K562 (cell line): ENCODE results near the gene TENM3. TPM values are rescaled to one million over a fixed set of nuclear protein-coding genes. Genes with fewer than 3 reads are reported as not detected.

ENCODE experiments used
- ATAC-seq: fragments of 200-7000 bp; cut with Tn5 transposase; 3 replicates; pipeline ENCODE4 v1.9.1; 2020; ENCODE audit warnings: moderate library complexity
- BruUV-seq: library from RNA; stranded (reverse); fragments of 400-500 nt; replicated peaks from 2 replicates; lab custom pipeline; 2021; lab: Mats Ljungman, UMichigan
- CTCF ChIA-PET: fragments of 300-600 bp; formaldehyde crosslinking; extraction: SDS; loops from one replicate; lab custom pipeline; 2021; ENCODE audit warnings: low intra/inter-chr PET ratio; lab: Yijun Ruan, JAX
- POLR2A ChIA-PET: fragments of 300-600, 350-650 bp; sonication (Branson Sonifier 250); formaldehyde crosslinking; extraction: SDS; loops from one replicate; lab custom pipeline; 2021; ENCODE audit warnings: antibody characterized with exemption, inconsistent platforms; lab: Yijun Ruan, JAX
- DNase-seq, 4 experiments: peaks; one replicate each; pipeline versions ENCODE4 v3.0.0 to v3.0.0-alpha.2; 2011 to 2018; ENCODE audit warnings: low spot score in 3 of 4, mixed read lengths in 3 of 4; ENCODE audit errors: extremely low read depth in 1 of 4
- FAIRE-seq: peaks from 2 replicates; lab custom pipeline; 2011; peaks lifted over from hg19 to GRCh38; lab: Jason Lieb, UNC
- H2AFZ ChIP-seq: 2 replicates; pipeline ENCODE4 v1.6.0; 2011; ENCODE audit warnings: low read depth, low read length, control low read depth, inconsistent platforms
- H3K27ac ChIP-seq: fragments of 200-600 bp; 3 replicates; pipeline ENCODE4 v1.8.0; 2011; ENCODE audit warnings: low read depth, mild to moderate bottlenecking, control low read depth, inconsistent platforms, low read length, moderate library complexity, mixed read lengths; ENCODE audit errors: extremely low read depth
- H3K27me3 ChIP-seq, 2 experiments: fragments of 300-600 bp in 1 of 2; 2 replicates in 1 of 2; 3 replicates in 1 of 2; pipeline versions ENCODE4 v1.6.0 to v1.8.0; 2011; ENCODE audit warnings: inconsistent platforms in 2 of 2, low read length in 2 of 2, mild to moderate bottlenecking in 1 of 2, mixed read lengths in 1 of 2, moderate library complexity in 1 of 2; ENCODE audit not compliant: control insufficient read depth in 2 of 2, insufficient read depth in 2 of 2
- H3K36me3 ChIP-seq: fragments of 300-600 bp; 3 replicates; pipeline ENCODE4 v1.8.0; 2011; ENCODE audit warnings: mild to moderate bottlenecking, low read length, inconsistent platforms; ENCODE audit not compliant: control insufficient read depth, insufficient read depth
- H3K4me1 ChIP-seq, 2 experiments: fragments of 200-600 bp in 1 of 2; replicated peaks in 1 of 2; 2 replicates in 1 of 2; 3 replicates in 1 of 2; pipeline versions ENCODE4 v1.5.1 to v1.8.0; 2011; ENCODE audit warnings: inconsistent platforms in 2 of 2, low read length in 2 of 2, mild to moderate bottlenecking in 1 of 2, mixed read lengths in 1 of 2, moderate library complexity in 1 of 2; ENCODE audit not compliant: control insufficient read depth in 2 of 2, insufficient read depth in 2 of 2
- H3K4me2 ChIP-seq: 2 replicates; pipeline ENCODE4 v1.6.1; 2011; ENCODE audit warnings: low read length, control low read depth, inconsistent platforms, mixed read lengths; ENCODE audit not compliant: insufficient read depth
- H3K4me3 ChIP-seq: fragments of 200-600 bp; sonication (generic), shearing (Covaris generic); 2 replicates; pipeline ENCODE4 v1.5.1; 2016; ENCODE audit warnings: control low read depth, inconsistent platforms
- H3K79me2 ChIP-seq: fragments of 200-600 bp; 3 replicates; pipeline ENCODE4 v1.8.0; 2011; ENCODE audit warnings: low read length, inconsistent platforms; ENCODE audit not compliant: control insufficient read depth, insufficient read depth
- H3K9ac ChIP-seq, 2 experiments: 2 replicates each; pipeline versions ENCODE4 v1.6.0 to v1.6.1; 2011; ENCODE audit warnings: low read depth in 2 of 2, low read length in 2 of 2, control low read depth in 1 of 2, inconsistent platforms in 1 of 2, mild to moderate bottlenecking in 1 of 2, mixed read lengths in 1 of 2; ENCODE audit not compliant: insufficient read depth in 1 of 2
- H3K9me1 ChIP-seq: one replicate; pipeline ENCODE4 v1.6.0; 2011; ENCODE audit warnings: inconsistent platforms, mild to moderate bottlenecking, low read length, moderate library complexity; ENCODE audit not compliant: control insufficient read depth, insufficient read depth
- H3K9me3 ChIP-seq: replicated peaks from 2 replicates; pipeline ENCODE4 v1.5.1; 2011; ENCODE audit warnings: low read depth, low read length, inconsistent platforms; ENCODE audit not compliant: control insufficient read depth, insufficient read depth
- H4K20me1 ChIP-seq: replicated peaks from 2 replicates; pipeline ENCODE4 v1.6.1; 2011; ENCODE audit warnings: low read length, inconsistent platforms, mixed read lengths; ENCODE audit not compliant: control insufficient read depth, insufficient read depth
- HLTF ChIP-seq: fragments of 450-650 bp; IDR thresholded peaks from 2 replicates; pipeline ENCODE4 v1.6.1; 2016
- WGBS: fragments of 100-300 bp; shearing (Covaris generic); methylation state at CpG from one replicate; pipeline ENCODE4 v1.1.6; 2016; ENCODE audit warnings: low coverage, mixed read lengths; ENCODE audit not compliant: insufficient coverage; ENCODE audit errors: missing lambda C conversion rate; 5-methylcytosine and 5-hydroxymethylcytosine counted together
- in situ Hi-C: fragments of 300-500 bp; cut with MboI; formaldehyde crosslinking; loops from 4 replicates; pipeline ENCODE4 v1.15.0; 2018; ENCODE audit warnings: inconsistent platforms, mixed read lengths
- intact Hi-C: fragments of 100-400 bp; cut with micrococcal nuclease; formaldehyde crosslinking; loops from 2 replicates; pipeline ENCODE4 v1.14.2; 2022
- polyA plus RNA-seq, 8 experiments: library from polyadenylated mRNA; depleted of rRNA in 4 of 8; stranded (reverse) in 5 of 8; unstranded in 3 of 8; fragments of >200 nt; fragmentation: Nextera tagmentation in 2 of 8; fragmentation: Illumina TruSeq in 1 of 8; extraction: Ambion mirVana in 2 of 8; extraction: Trizol in 1 of 8; gene quantifications; 2 replicates each; pipeline versions ENCODE4 v1.2.1 to v1.2.3, GENCODE V29; 2011 to 2014; ENCODE audit warnings: inconsistent platforms in 1 of 8, missing spikeins in 1 of 8
- total RNA-seq, 7 experiments: library from RNA; depleted of rRNA in 6 of 7; stranded (reverse); fragments of >200 nt in 6 of 7; fragmentation: Illumina TruSeq in 2 of 7; extraction: Trizol in 2 of 7; gene quantifications; 2 replicates each; pipeline versions ENCODE4 v1.2.1 to v1.2.3, GENCODE V29; 2011 to 2021; ENCODE audit warnings: low replicate concordance in 1 of 7
- TF ChIP-seq, protein P1 (sequence below): fragments of 250-450 bp; sonication (Bioruptor Pico); IDR thresholded peaks from 2 replicates; pipeline ENCODE4 v1.4.0; 2020

The TENM3 gene
- total and polyA plus RNA-seq, 9 of the 15 experiments (the other 6 are each of a cell fraction or from before 2014, with no cell fraction given) = 0.01 to 0.02 TPM; not detected in 7

DNA sequence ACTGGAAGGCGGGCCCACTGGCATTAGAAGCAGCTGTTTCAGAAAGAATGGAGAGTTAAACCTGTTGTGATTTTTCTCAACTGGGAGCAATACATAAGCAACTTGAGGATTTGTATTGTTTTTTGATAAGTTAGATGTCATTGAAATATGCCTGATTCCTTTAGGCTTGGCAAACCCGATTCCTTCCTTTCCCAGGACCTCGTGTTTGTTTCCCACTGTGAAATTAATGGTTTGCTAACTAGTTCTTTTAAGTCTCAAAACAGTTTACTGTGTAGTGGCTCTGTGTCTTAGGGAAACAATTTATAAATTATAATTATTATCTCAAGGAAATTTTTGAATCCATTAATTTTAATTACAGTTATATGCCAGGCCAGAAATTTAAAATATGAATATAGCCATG lies 456.0 kb downstream of the TENM3 start:
- WGBS = 0% methylated on average over 3 of the region's 3 CpGs

More for the DNA sequence above, 456.0 kb downstream of the TENM3 start:
- FAIRE-seq = no peak
- H3K4me2 ChIP-seq = no peak overlapping the region
- H2AFZ ChIP-seq = no peak overlapping the region
- H3K4me3 ChIP-seq = no peak overlapping the region
- intact Hi-C loops (no loop called here), in situ Hi-C loops (no loop called here)
- H3K27me3 ChIP-seq = no peaks in the 10 kb centered on the region
- no peak overlapping the region for H3K27ac ChIP-seq
- H3K9me1 ChIP-seq = no peaks in the 10 kb centered on the region
- ChIA-PET POLR2A (interaction anchor here (0.5 kb wide), 1 partner anchor 1068 kb away, joined by 3 read pairs; no protein-coding TSS in a partner anchor), CTCF (no interaction called here)
- no peaks in the 10 kb centered on the region for H3K36me3 ChIP-seq
- no peaks in the 10 kb centered on the region for H3K9me3 ChIP-seq
- ATAC-seq = no peak
- no peak overlapping the region for H3K9ac ChIP-seq
- no TSS peak for BruUV-seq
- no peaks in the 10 kb centered on the region for H3K4me1 ChIP-seq
- H3K79me2 ChIP-seq = no peaks in the 10 kb centered on the region
- DNase-seq = no peak
- H4K20me1 ChIP-seq = no peaks in the 10 kb centered on the region
- TF ChIP-seq, protein P1, sequence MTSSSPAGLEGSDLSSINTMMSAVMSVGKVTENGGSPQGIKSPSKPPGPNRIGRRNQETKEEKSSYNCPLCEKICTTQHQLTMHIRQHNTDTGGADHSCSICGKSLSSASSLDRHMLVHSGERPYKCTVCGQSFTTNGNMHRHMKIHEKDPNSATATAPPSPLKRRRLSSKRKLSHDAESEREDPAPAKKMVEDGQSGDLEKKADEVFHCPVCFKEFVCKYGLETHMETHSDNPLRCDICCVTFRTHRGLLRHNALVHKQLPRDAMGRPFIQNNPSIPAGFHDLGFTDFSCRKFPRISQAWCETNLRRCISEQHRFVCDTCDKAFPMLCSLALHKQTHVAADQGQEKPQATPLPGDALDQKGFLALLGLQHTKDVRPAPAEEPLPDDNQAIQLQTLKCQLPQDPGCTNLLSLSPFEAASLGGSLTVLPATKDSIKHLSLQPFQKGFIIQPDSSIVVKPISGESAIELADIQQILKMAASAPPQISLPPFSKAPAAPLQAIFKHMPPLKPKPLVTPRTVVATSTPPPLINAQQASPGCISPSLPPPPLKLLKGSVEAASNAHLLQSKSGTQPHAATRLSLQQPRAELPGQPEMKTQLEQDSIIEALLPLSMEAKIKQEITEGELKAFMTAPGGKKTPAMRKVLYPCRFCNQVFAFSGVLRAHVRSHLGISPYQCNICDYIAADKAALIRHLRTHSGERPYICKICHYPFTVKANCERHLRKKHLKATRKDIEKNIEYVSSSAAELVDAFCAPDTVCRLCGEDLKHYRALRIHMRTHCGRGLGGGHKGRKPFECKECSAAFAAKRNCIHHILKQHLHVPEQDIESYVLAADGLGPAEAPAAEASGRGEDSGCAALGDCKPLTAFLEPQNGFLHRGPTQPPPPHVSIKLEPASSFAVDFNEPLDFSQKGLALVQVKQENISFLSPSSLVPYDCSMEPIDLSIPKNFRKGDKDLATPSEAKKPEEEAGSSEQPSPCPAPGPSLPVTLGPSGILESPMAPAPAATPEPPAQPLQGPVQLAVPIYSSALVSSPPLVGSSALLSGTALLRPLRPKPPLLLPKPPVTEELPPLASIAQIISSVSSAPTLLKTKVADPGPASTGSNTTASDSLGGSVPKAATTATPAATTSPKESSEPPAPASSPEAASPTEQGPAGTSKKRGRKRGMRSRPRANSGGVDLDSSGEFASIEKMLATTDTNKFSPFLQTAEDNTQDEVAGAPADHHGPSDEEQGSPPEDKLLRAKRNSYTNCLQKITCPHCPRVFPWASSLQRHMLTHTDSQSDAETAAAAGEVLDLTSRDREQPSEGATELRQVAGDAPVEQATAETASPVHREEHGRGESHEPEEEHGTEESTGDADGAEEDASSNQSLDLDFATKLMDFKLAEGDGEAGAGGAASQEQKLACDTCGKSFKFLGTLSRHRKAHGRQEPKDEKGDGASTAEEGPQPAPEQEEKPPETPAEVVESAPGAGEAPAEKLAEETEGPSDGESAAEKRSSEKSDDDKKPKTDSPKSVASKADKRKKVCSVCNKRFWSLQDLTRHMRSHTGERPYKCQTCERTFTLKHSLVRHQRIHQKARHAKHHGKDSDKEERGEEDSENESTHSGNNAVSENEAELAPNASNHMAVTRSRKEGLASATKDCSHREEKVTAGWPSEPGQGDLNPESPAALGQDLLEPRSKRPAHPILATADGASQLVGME = no peak
- no peak for TF ChIP-seq HLTF
- TF ChIP-seq, all 486 proteins: peak for 0
